Heart left ventricle (tissue), 13 donors: Measurements from ENCODE around the gene MCF2L.

Experiments used
- POLR2A ChIP-seq, 2 donors: fragments of 450-650 bp; IDR thresholded peaks; one replicate each; pipeline ENCODE4 v1.6.1; 2017; ENCODE audit warnings: antibody characterized with exemption in 2 of 2, mild to moderate bottlenecking in 2 of 2, moderate library complexity in 2 of 2
- TF ChIP-seq, protein P1 (sequence below), 12 donors: fragments of 200-600 bp; sonication (generic) in 4 of 12; IDR thresholded peaks; one replicate each; pipeline versions ENCODE4 v1.5.0 to v1.8.0; 2018 to 2022; ENCODE audit warnings: antibody characterized with exemption in 12 of 12, mild to moderate bottlenecking in 5 of 12
- donor health status: ischemic (EF 13 %, LVEDD 7.1; RV severe dilation, severe dysfunction).
- donor health status: DM: no; HTN: yes; CAD: no.
- donor health status: DM: no; HTN: no; CAD: no.
- donor health status: ischemic (EF 25% LVEDD 6.9; RV normal size, moderate dysfunction).
- donor health status: ischemic (EF 25% LVEDD 5.7; RV mildly dilated, moderate dysfunction).
- donor health status: ischemic (EF 35%, LVEDD 5.7; RV mildly dilated, moderate dysfunction).
- donor health status: nonischemic (EF 11% LVEDD 7.7; RV severe dilation, severe dysfunction).
- donor health status: DM: yes; HTN: yes; CAD: no.
- donor health status: PGD.
- donor health status: ischemic (EF 29% LVEDD 5.4; RV normal size, mild dysfunction).
- donor health status: nonischemic (EF 23%, LVEDD 6.1; RV moderate dilation, normal function).

DNA sequence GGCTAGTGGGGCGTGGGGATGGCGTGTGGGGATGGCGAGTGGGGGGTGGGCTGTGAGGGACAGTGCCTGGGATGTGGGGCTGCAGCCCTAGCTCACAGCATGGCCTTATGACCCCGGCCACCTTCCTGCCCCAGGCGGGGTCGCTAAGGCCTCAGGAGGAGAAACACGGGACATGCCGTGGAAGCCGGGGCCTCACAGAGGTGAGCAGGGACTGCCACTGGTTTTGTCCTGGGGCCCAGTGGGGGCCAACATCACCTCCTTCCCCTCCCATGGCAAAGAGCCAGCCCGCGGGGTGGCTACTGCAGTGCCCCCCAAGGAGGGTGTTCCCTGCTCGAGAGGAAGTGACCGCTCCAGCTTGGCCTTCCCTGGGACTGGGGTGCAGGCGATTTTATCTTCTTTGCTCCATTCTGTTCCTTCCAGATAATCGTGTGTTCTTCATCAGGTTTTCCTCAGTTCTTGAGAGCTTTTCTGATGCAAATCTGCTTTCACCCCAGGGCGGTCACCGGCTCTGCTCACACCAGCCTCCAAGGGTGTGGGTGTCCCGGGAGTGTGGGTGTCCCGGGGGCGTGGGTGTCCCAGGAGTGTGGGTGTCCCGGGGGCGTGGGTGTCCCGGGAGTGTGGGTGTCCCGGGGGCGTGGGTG, 137.8 kb downstream of the MCF2L start:
- TF ChIP-seq, protein P1, sequence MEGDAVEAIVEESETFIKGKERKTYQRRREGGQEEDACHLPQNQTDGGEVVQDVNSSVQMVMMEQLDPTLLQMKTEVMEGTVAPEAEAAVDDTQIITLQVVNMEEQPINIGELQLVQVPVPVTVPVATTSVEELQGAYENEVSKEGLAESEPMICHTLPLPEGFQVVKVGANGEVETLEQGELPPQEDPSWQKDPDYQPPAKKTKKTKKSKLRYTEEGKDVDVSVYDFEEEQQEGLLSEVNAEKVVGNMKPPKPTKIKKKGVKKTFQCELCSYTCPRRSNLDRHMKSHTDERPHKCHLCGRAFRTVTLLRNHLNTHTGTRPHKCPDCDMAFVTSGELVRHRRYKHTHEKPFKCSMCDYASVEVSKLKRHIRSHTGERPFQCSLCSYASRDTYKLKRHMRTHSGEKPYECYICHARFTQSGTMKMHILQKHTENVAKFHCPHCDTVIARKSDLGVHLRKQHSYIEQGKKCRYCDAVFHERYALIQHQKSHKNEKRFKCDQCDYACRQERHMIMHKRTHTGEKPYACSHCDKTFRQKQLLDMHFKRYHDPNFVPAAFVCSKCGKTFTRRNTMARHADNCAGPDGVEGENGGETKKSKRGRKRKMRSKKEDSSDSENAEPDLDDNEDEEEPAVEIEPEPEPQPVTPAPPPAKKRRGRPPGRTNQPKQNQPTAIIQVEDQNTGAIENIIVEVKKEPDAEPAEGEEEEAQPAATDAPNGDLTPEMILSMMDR (IDR thresholded peaks at IDR 0.05) = no peak
- no peak for TF ChIP-seq POLR2A (IDR thresholded peaks at IDR 0.05)
